ENCODE data around the gene ITPA.

The ITPA gene

DNA sequence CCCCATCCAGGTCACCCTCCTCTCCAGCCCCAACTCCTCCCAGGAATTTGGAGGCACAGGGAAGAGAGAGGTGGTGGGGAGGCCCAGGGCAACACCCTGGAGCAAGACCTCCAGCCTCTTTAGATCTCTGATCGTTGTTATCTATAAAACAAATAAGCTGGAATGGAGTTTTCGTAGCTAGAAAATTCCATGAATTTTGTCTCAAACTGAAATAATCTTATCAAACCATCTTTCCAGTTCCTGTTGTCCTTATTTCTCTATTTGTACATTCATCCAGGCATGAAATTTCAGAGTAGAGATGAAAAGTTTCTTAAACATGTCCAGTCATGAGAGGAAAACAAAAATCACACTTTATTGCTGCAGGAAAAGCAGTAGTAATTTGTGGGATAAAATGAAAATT lies 35.9 kb downstream of the ITPA start:
- Histone ChIP-seq H3K27me3 (ENCODE audit: insufficient read depth, insufficient read length) (peaks cover 40% of the 10 kb centered on the region), H3K4me1 (ENCODE audit: insufficient read depth, insufficient read length) (peaks cover 9% of the 10 kb centered on the region), H3K9me3 (ENCODE audit: insufficient read depth, low read length) (no peaks in the 10 kb centered on the region), H3K4me3 (ENCODE audit: insufficient read length, low read depth) (no peak overlapping the region), H3K36me3 (ENCODE audit: insufficient read depth, insufficient read length, low read length) (no peaks in the 10 kb centered on the region), H3K9ac (ENCODE audit: insufficient read length, low read depth) (no peak overlapping the region)
- DNase-seq (ENCODE audit: low read depth, low spot score), result no peak
- TF ChIP-seq SUZ12 (IDR thresholded peaks at IDR 0.05; ENCODE audit: extremely low read depth, insufficient read depth, insufficient read length), result no peak
- no peak for TF ChIP-seq ZNF274 (IDR thresholded peaks at IDR 0.05; ENCODE audit: low read depth, low read length)
- no peak for TF ChIP-seq YY1 (IDR thresholded peaks at IDR 0.05; ENCODE audit: insufficient read depth, insufficient read length)

GRCh38 chr20:3245711-3246110 lies 36.4 kb downstream of the ITPA start:
- Histone ChIP-seq H3K4me3 (ENCODE audit: insufficient read length, low read depth) (no peak overlapping the region), H3K27me3 (ENCODE audit: insufficient read depth, insufficient read length) (peaks cover 35% of the 10 kb centered on the region), H3K36me3 (ENCODE audit: insufficient read depth, insufficient read length, low read length) (no peaks in the 10 kb centered on the region), H3K9ac (ENCODE audit: insufficient read length, low read depth) (no peak overlapping the region), H3K4me1 (ENCODE audit: insufficient read depth, insufficient read length) (peaks cover 10% of the 10 kb centered on the region), H3K9me3 (ENCODE audit: insufficient read depth, low read length) (no peaks in the 10 kb centered on the region)
- no peak for DNase-seq (ENCODE audit: low read depth, low spot score)
- TF ChIP-seq YY1 (IDR thresholded peaks at IDR 0.05; ENCODE audit: insufficient read depth, insufficient read length) (no peak), ZNF274 (IDR thresholded peaks at IDR 0.05; ENCODE audit: low read depth, low read length) (no peak), SUZ12 (IDR thresholded peaks at IDR 0.05; ENCODE audit: extremely low read depth, insufficient read depth, insufficient read length) (no peak)

- no peak for TF ChIP-seq ZNF274 (IDR thresholded peaks at IDR 0.05; ENCODE audit: low read depth, low read length)
- TF ChIP-seq SUZ12 (IDR thresholded peaks at IDR 0.05; ENCODE audit: extremely low read depth, insufficient read depth, insufficient read length), result no peak
- TF ChIP-seq YY1 (IDR thresholded peaks at IDR 0.05; ENCODE audit: insufficient read depth, insufficient read length), result no peak
- no peak overlapping the region for H3K4me3 ChIP-seq (ENCODE audit: insufficient read length, low read depth)
Measured at GRCh38 chr20:3246682-3247081, 37.4 kb downstream of the ITPA start.

GRCh38 chr20:3247638-3248037 lies 38.3 kb downstream of the ITPA start:
- peaks cover 26% of the 10 kb centered on the region for H3K27me3 ChIP-seq (ENCODE audit: insufficient read depth, insufficient read length)
- peaks cover 8% of the 10 kb centered on the region for H3K4me1 ChIP-seq (ENCODE audit: insufficient read depth, insufficient read length)
- H3K9ac ChIP-seq (ENCODE audit: insufficient read length, low read depth), result no peak overlapping the region
- H3K36me3 ChIP-seq (ENCODE audit: insufficient read depth, insufficient read length, low read length), result peaks cover 3% of the 10 kb centered on the region
- no peak for TF ChIP-seq SUZ12 (IDR thresholded peaks at IDR 0.05; ENCODE audit: extremely low read depth, insufficient read depth, insufficient read length)
- no peak for TF ChIP-seq YY1 (IDR thresholded peaks at IDR 0.05; ENCODE audit: insufficient read depth, insufficient read length)
- no peak for TF ChIP-seq ZNF274 (IDR thresholded peaks at IDR 0.05; ENCODE audit: low read depth, low read length)
- no peak overlapping the region for H3K4me3 ChIP-seq (ENCODE audit: insufficient read length, low read depth)
- no peaks in the 10 kb centered on the region for H3K9me3 ChIP-seq (ENCODE audit: insufficient read depth, low read length)
- DNase-seq (ENCODE audit: low read depth, low spot score), result no peak

More at GRCh38 chr20:3246682-3247081, 37.4 kb downstream of the ITPA start:
- no peak overlapping the region for H3K9ac ChIP-seq (ENCODE audit: insufficient read length, low read depth)
- H3K9me3 ChIP-seq (ENCODE audit: insufficient read depth, low read length), result no peaks in the 10 kb centered on the region
- DNase-seq (ENCODE audit: low read depth, low spot score), result no peak
- no peaks in the 10 kb centered on the region for H3K36me3 ChIP-seq (ENCODE audit: insufficient read depth, insufficient read length, low read length)
- H3K27me3 ChIP-seq (ENCODE audit: insufficient read depth, insufficient read length), result peaks cover 26% of the 10 kb centered on the region
- H3K4me1 ChIP-seq (ENCODE audit: insufficient read depth, insufficient read length), result peaks cover 8% of the 10 kb centered on the region

GRCh38 chr20:3248167-3248992 lies 39.1 kb downstream of the ITPA start:
- peak overlapping the region; percentile 67 for H3K9ac ChIP-seq (ENCODE audit: insufficient read length, low read depth)
- DNase-seq (ENCODE audit: low read depth, low spot score), result peak; percentile 47
- H3K9me3 ChIP-seq (ENCODE audit: insufficient read depth, low read length), result no peaks in the 10 kb centered on the region
- TF ChIP-seq ZNF274 (IDR thresholded peaks at IDR 0.05; ENCODE audit: low read depth, low read length) (no peak), SUZ12 (IDR thresholded peaks at IDR 0.05; ENCODE audit: extremely low read depth, insufficient read depth, insufficient read length) (no peak), YY1 (IDR thresholded peaks at IDR 0.05; ENCODE audit: insufficient read depth, insufficient read length) (no peak)
- H3K36me3 ChIP-seq (ENCODE audit: insufficient read depth, insufficient read length, low read length), result peaks cover 3% of the 10 kb centered on the region
- H3K4me1 ChIP-seq (ENCODE audit: insufficient read depth, insufficient read length), result peaks cover 8% of the 10 kb centered on the region
- H3K27me3 ChIP-seq (ENCODE audit: insufficient read depth, insufficient read length), result peaks cover 26% of the 10 kb centered on the region
- H3K4me3 ChIP-seq (ENCODE audit: insufficient read length, low read depth), result peak overlapping the region; percentile 37

GRCh38 chr20:3248993-3249347 lies 39.7 kb downstream of the ITPA start:
- peaks cover 8% of the 10 kb centered on the region for H3K4me1 ChIP-seq (ENCODE audit: insufficient read depth, insufficient read length)
- H3K36me3 ChIP-seq (ENCODE audit: insufficient read depth, insufficient read length, low read length), result peaks cover 6% of the 10 kb centered on the region
- H3K9me3 ChIP-seq (ENCODE audit: insufficient read depth, low read length), result no peaks in the 10 kb centered on the region
- H3K9ac ChIP-seq (ENCODE audit: insufficient read length, low read depth), result peak overlapping the region; percentile 67
- peak overlapping the region; percentile 37 for H3K4me3 ChIP-seq (ENCODE audit: insufficient read length, low read depth)
- DNase-seq (ENCODE audit: low read depth, low spot score), result no peak
- no peak for TF ChIP-seq YY1 (IDR thresholded peaks at IDR 0.05; ENCODE audit: insufficient read depth, insufficient read length)
- peaks cover 26% of the 10 kb centered on the region for H3K27me3 ChIP-seq (ENCODE audit: insufficient read depth, insufficient read length)

GRCh38 chr20:3250091-3250504 lies 40.8 kb downstream of the ITPA start:
- no peak overlapping the region for H3K4me3 ChIP-seq (ENCODE audit: insufficient read length, low read depth)
- H3K9me3 ChIP-seq (ENCODE audit: insufficient read depth, low read length), result no peaks in the 10 kb centered on the region
- peaks cover 26% of the 10 kb centered on the region for H3K27me3 ChIP-seq (ENCODE audit: insufficient read depth, insufficient read length)
- peak; percentile 55 for DNase-seq (ENCODE audit: low read depth, low spot score)
- H3K4me1 ChIP-seq (ENCODE audit: insufficient read depth, insufficient read length), result peaks cover 8% of the 10 kb centered on the region
- TF ChIP-seq ZNF274 (IDR thresholded peaks at IDR 0.05; ENCODE audit: low read depth, low read length), result no peak
- TF ChIP-seq YY1 (IDR thresholded peaks at IDR 0.05; ENCODE audit: insufficient read depth, insufficient read length), result no peak
- no peak for TF ChIP-seq SUZ12 (IDR thresholded peaks at IDR 0.05; ENCODE audit: extremely low read depth, insufficient read depth, insufficient read length)
- H3K9ac ChIP-seq (ENCODE audit: insufficient read length, low read depth), result no peak overlapping the region
- H3K36me3 ChIP-seq (ENCODE audit: insufficient read depth, insufficient read length, low read length), result peaks cover 15% of the 10 kb centered on the region
